ENCODE results near the gene SDC4. TPM values are rescaled to one million over a fixed set of nuclear protein-coding genes. Genes with fewer than 3 reads are reported as not detected.

The SDC4 gene
- total RNA-seq, 2 donors from 2014 or later, result 70.9 to 146 TPM

- H3K27me3 ChIP-seq, result peaks cover 17% of the 10 kb centered on the region
- no peak overlapping the region for H3K9ac ChIP-seq (ENCODE audit: low read depth in 2 of 2, low read length in 2 of 2)
- intact Hi-C loops (cut with DNase I), result no loop called here
- H3K27ac ChIP-seq, result no peak overlapping the region
- H3K9me3 ChIP-seq, result no peaks in the 10 kb centered on the region
- no peak for DNase-seq
- TF ChIP-seq CTCF (IDR thresholded peaks at IDR 0.05), result no peak
- H3K4me3 ChIP-seq, result no peak overlapping the region
- H3K4me1 ChIP-seq, result no peaks in the 10 kb centered on the region
- no peaks in the 10 kb centered on the region for H3K36me3 ChIP-seq
These were observed 39.1 kb downstream of the SDC4 start for GRCh38 chr20:45309075-45309474.

GRCh38 chr20:45308117-45308778 is 40.0 kb downstream of the SDC4 start, which contains the start of gene MATN4:
MATN4 (minus strand) TSS chr20:45308299; CDS start chr20:45305582, 2,717 bp downstream.
- Histone ChIP-seq H3K27me3 (peaks cover 15% of the 10 kb centered on the region), H3K9ac (ENCODE audit: low read depth in 2 of 2, low read length in 2 of 2) (no peak within 1 kb of the TSS), H3K4me1 (no peaks in the 10 kb centered on the region), H3K4me3 (no peak within 1 kb of the TSS), H3K36me3 (no peaks in the 10 kb centered on the region), H3K9me3 (no peaks in the 10 kb centered on the region), H3K27ac (no peak within 1 kb of the TSS)
- DNase-seq, result no peak
- intact Hi-C loops (cut with DNase I), result no loop called here
- TF ChIP-seq CTCF (IDR thresholded peaks at IDR 0.05), result no peak

GRCh38 chr20:45307076-45307640 is 41.1 kb downstream of the SDC4 start:
- H3K36me3 ChIP-seq, result no peaks in the 10 kb centered on the region
- TF ChIP-seq CTCF (IDR thresholded peaks at IDR 0.05), result no peak
- H3K27ac ChIP-seq, result no peak overlapping the region
- H3K9me3 ChIP-seq, result no peaks in the 10 kb centered on the region
- H3K9ac ChIP-seq (ENCODE audit: low read depth in 2 of 2, low read length in 2 of 2), result no peak overlapping the region
- H3K27me3 ChIP-seq, result peaks cover 14% of the 10 kb centered on the region
- H3K4me3 ChIP-seq, result no peak overlapping the region
- intact Hi-C loops (cut with DNase I), result no loop called here
- H3K4me1 ChIP-seq, result no peaks in the 10 kb centered on the region
- DNase-seq, result no peak

GRCh38 chr20:45306431-45306982 is 41.7 kb downstream of the SDC4 start, which contains the start of gene RBPJL:
RBPJL (plus strand) TSS chr20:45306840; CDS start chr20:45306923, 83 bp downstream.
- no peak within 1 kb of the TSS for H3K4me3 ChIP-seq
- no peaks in the 10 kb centered on the region for H3K9me3 ChIP-seq
- no peak within 1 kb of the TSS for H3K9ac ChIP-seq (ENCODE audit: low read depth in 2 of 2, low read length in 2 of 2)
- H3K27ac ChIP-seq, result no peak within 1 kb of the TSS
- DNase-seq, result no peak
- no peaks in the 10 kb centered on the region for H3K4me1 ChIP-seq
- intact Hi-C loops (cut with DNase I), result no loop called here
- TF ChIP-seq CTCF (IDR thresholded peaks at IDR 0.05), result peak; percentile 82
- no peaks in the 10 kb centered on the region for H3K36me3 ChIP-seq
- peaks cover 7% of the 10 kb centered on the region for H3K27me3 ChIP-seq

GRCh38 chr20:45305262-45305661 is 43.0 kb downstream of the SDC4 start:
- intact Hi-C loops (cut with DNase I), result no loop called here
- no peaks in the 10 kb centered on the region for H3K9me3 ChIP-seq
- no peak overlapping the region for H3K27ac ChIP-seq

More at GRCh38 chr20:45305262-45305661, 43.0 kb downstream of the SDC4 start:
- H3K36me3 ChIP-seq, result no peaks in the 10 kb centered on the region
- H3K4me1 ChIP-seq, result no peaks in the 10 kb centered on the region
- no peak overlapping the region for H3K4me3 ChIP-seq
- DNase-seq, result no peak
- TF ChIP-seq CTCF (IDR thresholded peaks at IDR 0.05), result no peak
- H3K27me3 ChIP-seq, result peaks cover 6% of the 10 kb centered on the region
- no peak overlapping the region for H3K9ac ChIP-seq (ENCODE audit: low read depth in 2 of 2, low read length in 2 of 2)

Measured in colonic mucosa (tissue), 4 donors.